ENCODE measurements around the gene GET3. TPM values are rescaled to one million over a fixed set of nuclear protein-coding genes. Genes with fewer than 3 reads are reported as not detected.

The GET3 gene
- total RNA-seq, 1 donor from 2014 or later, result 66.0 TPM

DNA sequence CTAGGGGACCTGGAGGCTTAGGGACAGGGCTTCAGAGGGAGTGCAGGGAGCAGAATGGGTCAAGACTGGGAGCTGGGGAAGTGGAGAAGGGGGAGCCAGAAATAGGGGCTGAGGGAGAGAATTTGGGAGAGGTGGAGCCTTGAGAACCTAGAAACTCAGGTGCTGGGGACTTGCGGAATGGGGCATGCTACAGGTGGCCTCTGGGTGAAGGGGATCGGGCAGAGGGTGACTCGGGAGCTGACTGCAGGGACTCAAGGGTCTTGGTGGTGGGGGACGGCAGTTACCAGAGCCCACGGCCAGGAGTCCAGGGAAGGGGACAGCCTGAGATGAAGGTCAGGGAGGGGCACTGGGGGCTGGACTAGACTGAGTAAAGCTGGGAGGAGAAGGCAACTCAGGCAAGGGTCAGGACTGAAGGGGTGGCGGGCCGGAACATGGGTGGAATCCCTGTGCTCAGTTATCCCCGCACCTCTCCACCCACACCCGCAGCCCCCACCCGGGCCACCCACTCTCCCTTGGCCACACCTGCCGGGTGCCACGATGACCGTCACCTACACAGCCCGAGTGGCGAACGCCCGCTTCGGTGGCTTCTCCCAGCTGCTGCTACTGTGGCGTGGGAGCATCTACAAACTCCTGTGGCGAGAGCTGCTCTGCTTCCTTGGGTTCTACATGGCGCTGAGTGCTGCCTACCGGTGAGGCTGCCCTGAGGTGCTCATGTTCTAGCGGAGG is 14.9 kb downstream of the GET3 start:
- Mint-ChIP-seq H3K9me3 (ENCODE audit: low read depth) (peaks cover 5% of the 10 kb centered on the region), H3K27me3 (peaks cover 46% of the 10 kb centered on the region)
- TF ChIP-seq, protein P1, sequence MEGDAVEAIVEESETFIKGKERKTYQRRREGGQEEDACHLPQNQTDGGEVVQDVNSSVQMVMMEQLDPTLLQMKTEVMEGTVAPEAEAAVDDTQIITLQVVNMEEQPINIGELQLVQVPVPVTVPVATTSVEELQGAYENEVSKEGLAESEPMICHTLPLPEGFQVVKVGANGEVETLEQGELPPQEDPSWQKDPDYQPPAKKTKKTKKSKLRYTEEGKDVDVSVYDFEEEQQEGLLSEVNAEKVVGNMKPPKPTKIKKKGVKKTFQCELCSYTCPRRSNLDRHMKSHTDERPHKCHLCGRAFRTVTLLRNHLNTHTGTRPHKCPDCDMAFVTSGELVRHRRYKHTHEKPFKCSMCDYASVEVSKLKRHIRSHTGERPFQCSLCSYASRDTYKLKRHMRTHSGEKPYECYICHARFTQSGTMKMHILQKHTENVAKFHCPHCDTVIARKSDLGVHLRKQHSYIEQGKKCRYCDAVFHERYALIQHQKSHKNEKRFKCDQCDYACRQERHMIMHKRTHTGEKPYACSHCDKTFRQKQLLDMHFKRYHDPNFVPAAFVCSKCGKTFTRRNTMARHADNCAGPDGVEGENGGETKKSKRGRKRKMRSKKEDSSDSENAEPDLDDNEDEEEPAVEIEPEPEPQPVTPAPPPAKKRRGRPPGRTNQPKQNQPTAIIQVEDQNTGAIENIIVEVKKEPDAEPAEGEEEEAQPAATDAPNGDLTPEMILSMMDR (IDR thresholded peaks at IDR 0.05; ENCODE audit: unreplicated experiment), result no peak

GRCh38 chr19:12754465-12755196 is 17.3 kb downstream of the GET3 start:
- H3K36me3 Mint-ChIP-seq (ENCODE audit: insufficient read depth), result no peaks in the 10 kb centered on the region
- no peak for DNase-seq (ENCODE audit: low spot score, unreplicated experiment)
- H3K27ac Mint-ChIP-seq, result no peak overlapping the region
- TF ChIP-seq, protein P1 (IDR thresholded peaks at IDR 0.05; ENCODE audit: unreplicated experiment), result no peak
- peaks cover 5% of the 10 kb centered on the region for H3K4me1 Mint-ChIP-seq (ENCODE audit: low read depth)
- peaks cover 38% of the 10 kb centered on the region for H3K27me3 Mint-ChIP-seq
- H3K4me3 Mint-ChIP-seq (ENCODE audit: low read depth), result no peak overlapping the region
- no peaks in the 10 kb centered on the region for H3K9me3 Mint-ChIP-seq (ENCODE audit: low read depth)

More for the DNA sequence above, 14.9 kb downstream of the GET3 start:
- DNase-seq (ENCODE audit: low spot score, unreplicated experiment), result no peak
- no peak overlapping the region for H3K27ac Mint-ChIP-seq
- H3K4me1 Mint-ChIP-seq (ENCODE audit: low read depth), result peaks cover 4% of the 10 kb centered on the region
- H3K4me3 Mint-ChIP-seq (ENCODE audit: low read depth), result no peak overlapping the region
- H3K36me3 Mint-ChIP-seq (ENCODE audit: insufficient read depth), result peaks cover 12% of the 10 kb centered on the region

DNA sequence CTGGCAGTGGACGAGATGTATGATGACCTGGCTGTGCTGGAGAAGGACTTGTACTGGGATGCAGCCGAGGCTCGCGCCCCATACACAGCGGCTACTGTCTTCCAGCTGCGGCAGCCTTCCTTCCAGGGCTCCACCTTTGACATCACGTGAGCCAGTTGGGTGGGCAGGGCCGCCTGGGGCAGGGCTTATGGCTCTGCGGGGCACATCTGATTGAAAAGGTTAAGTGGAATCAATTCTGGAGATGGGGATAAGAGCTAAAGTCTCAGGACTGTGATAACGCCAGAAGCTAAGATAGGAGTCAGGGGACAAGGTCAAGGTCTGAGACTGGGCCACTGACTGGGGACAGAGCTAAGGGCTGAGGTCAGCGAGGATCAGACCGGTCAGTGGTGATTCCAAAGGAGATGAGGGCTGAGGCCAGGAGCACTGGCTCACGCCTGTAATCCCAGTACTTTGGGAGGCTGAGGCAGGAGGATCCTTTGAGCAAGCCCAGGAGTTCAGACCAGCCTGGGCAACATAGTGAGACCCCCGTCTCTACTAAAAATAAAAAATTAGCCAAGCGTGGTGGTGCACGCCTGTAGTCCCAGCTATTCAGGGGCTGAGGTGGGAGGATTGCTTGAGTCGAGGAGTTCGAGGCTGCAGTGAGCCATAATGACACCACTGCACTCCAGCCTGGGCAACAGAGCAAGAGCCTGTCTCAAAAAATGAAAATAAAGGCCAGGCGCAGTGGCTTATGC is 19.0 kb downstream of the GET3 start:
- no peak for DNase-seq (ENCODE audit: low spot score, unreplicated experiment)
- TF ChIP-seq, protein P1 (IDR thresholded peaks at IDR 0.05; ENCODE audit: unreplicated experiment), result no peak
- peaks cover 23% of the 10 kb centered on the region for H3K27me3 Mint-ChIP-seq
- peaks cover 3% of the 10 kb centered on the region for H3K36me3 Mint-ChIP-seq (ENCODE audit: insufficient read depth)
- H3K9me3 Mint-ChIP-seq (ENCODE audit: low read depth), result no peaks in the 10 kb centered on the region
- no peak overlapping the region for H3K4me3 Mint-ChIP-seq (ENCODE audit: low read depth)
- peaks cover 5% of the 10 kb centered on the region for H3K4me1 Mint-ChIP-seq (ENCODE audit: low read depth)
- H3K27ac Mint-ChIP-seq, result peak overlapping the region; percentile 57

- peak; percentile 72 for DNase-seq (ENCODE audit: low spot score, unreplicated experiment)
- peak overlapping the region; percentile 35 for H3K4me3 Mint-ChIP-seq (ENCODE audit: low read depth)
- no peaks in the 10 kb centered on the region for H3K9me3 Mint-ChIP-seq (ENCODE audit: low read depth)
- H3K4me1 Mint-ChIP-seq (ENCODE audit: low read depth), result peaks cover 5% of the 10 kb centered on the region
- peaks cover 3% of the 10 kb centered on the region for H3K36me3 Mint-ChIP-seq (ENCODE audit: insufficient read depth)
- H3K27me3 Mint-ChIP-seq, result peaks cover 10% of the 10 kb centered on the region
- TF ChIP-seq, protein P1 (IDR thresholded peaks at IDR 0.05; ENCODE audit: unreplicated experiment), result peak; percentile 99
- H3K27ac Mint-ChIP-seq, result no peak overlapping the region
Measured at GRCh38 chr19:12757544-12758274, 20.4 kb downstream of the GET3 start.
